PC-3 (cell line): ENCODE data around the gene ASXL1. TPM values are rescaled to one million over a fixed set of nuclear protein-coding genes. Genes with fewer than 3 reads are reported as not detected.

Experiments used
- ATAC-seq: fragments of 200-7000 bp; cut with Tn5 transposase; 2 replicates; pipeline ENCODE4 v1.9.1; 2020; ENCODE audit warnings: mild to moderate bottlenecking, moderate library complexity
- BruUV-seq: library from RNA; stranded (reverse); fragments of 400-500 nt; replicated peaks from 2 replicates; lab custom pipeline; 2021; lab: Mats Ljungman, UMichigan
- CTCF ChIA-PET: fragments of 300-600 bp; sonication (Branson Sonifier 250); formaldehyde crosslinking; loops from one replicate; lab custom pipeline; 2022; ENCODE audit warnings: antibody characterized with exemption; lab: Charles Lee
- POLR2A ChIA-PET: fragments of 300-600 bp; sonication (Branson Sonifier 250); formaldehyde crosslinking; loops from one replicate; lab custom pipeline; 2022; ENCODE audit warnings: antibody characterized with exemption; ENCODE audit not compliant: unreplicated experiment; lab: Charles Lee
- DNase-seq: peaks from one replicate; pipeline ENCODE4 v3.0.0-alpha.2; 2015
- H2AFZ ChIP-seq: fragments of 300-600 bp; sonication (generic); 2 replicates; pipeline ENCODE4 v1.6.0; 2016; ENCODE audit warnings: antibody characterized with exemption, low read length
- H3F3A ChIP-seq: fragments of 300-600 bp; sonication (generic); one replicate; pipeline ENCODE4 v1.6.0; 2017; ENCODE audit warnings: antibody characterized with exemption, low read length, control low read depth, mild to moderate bottlenecking; ENCODE audit not compliant: unreplicated experiment
- H3K27ac ChIP-seq: fragments of 300-600 bp; sonication (generic); 2 replicates; pipeline ENCODE4 v1.5.1; 2016; ENCODE audit warnings: mild to moderate bottlenecking, low read length
- H3K27me3 ChIP-seq: fragments of 300-600 bp; sonication (generic); 2 replicates; pipeline ENCODE4 v1.6.1; 2016; ENCODE audit warnings: low read length, mixed read lengths
- H3K36me3 ChIP-seq: fragments of 300-600 bp; sonication (generic); 2 replicates; pipeline ENCODE4 v1.6.1; 2016; ENCODE audit warnings: low read depth, mixed run types, low read length, mixed read lengths
- H3K4me1 ChIP-seq: fragments of 300-600 bp; sonication (generic); 2 replicates; pipeline ENCODE4 v1.5.1; 2016; ENCODE audit warnings: low read length; ENCODE audit not compliant: insufficient read depth
- H3K4me2 ChIP-seq: fragments of 300-600 bp; sonication (generic); 2 replicates; pipeline ENCODE4 v1.6.0; 2016; ENCODE audit warnings: low read length
- H3K4me3 ChIP-seq: fragments of 300-600 bp; sonication (generic); 2 replicates; pipeline ENCODE4 v1.5.1; 2016; ENCODE audit warnings: mild to moderate bottlenecking, low read length, mixed read lengths
- H3K79me2 ChIP-seq: fragments of 300-600 bp; sonication (generic); 2 replicates; pipeline ENCODE4 v1.6.1; 2017; ENCODE audit warnings: low read length, mixed read lengths
- H3K9ac ChIP-seq: fragments of 300-600 bp; sonication (generic); 2 replicates; pipeline ENCODE4 v1.6.0; 2016; ENCODE audit warnings: mild to moderate bottlenecking, low read length
- H3K9me2 ChIP-seq: fragments of 300-600 bp; sonication (generic); replicated peaks from 2 replicates; pipeline ENCODE4 v1.6.1; 2016; ENCODE audit warnings: mixed run types, low read length, mixed read lengths
- H3K9me3 ChIP-seq: fragments of 300-600 bp; sonication (generic); 2 replicates; pipeline ENCODE4 v1.6.1; 2016; ENCODE audit warnings: low read length, mixed read lengths
- H4K20me1 ChIP-seq: fragments of 300-600 bp; sonication (generic); 2 replicates; pipeline ENCODE4 v1.6.1; 2016; ENCODE audit warnings: low read length, mixed read lengths
- EZH2 ChIP-seq: fragments of 300-600 bp; sonication (generic); IDR thresholded peaks from one replicate; pipeline ENCODE4 v1.6.1; 2017; ENCODE audit warnings: antibody characterized with exemption, mild to moderate bottlenecking, low read length; ENCODE audit not compliant: unreplicated experiment
- EZH2phosphoT487 ChIP-seq: fragments of 300-600 bp; sonication (generic); IDR thresholded peaks from 2 replicates; pipeline ENCODE4 v1.6.1; 2018; ENCODE audit warnings: mild to moderate bottlenecking, antibody characterized with exemption, low read length, borderline replicate concordance
- intact Hi-C: fragments of 100-400 bp; cut with micrococcal nuclease; formaldehyde crosslinking; loops from 2 replicates; pipeline ENCODE4 v1.9.0; 2023
- total RNA-seq: library from RNA; depleted of rRNA; stranded (reverse); fragments of >200 nt; gene quantifications from 2 replicates; pipeline ENCODE4 v1.2.3, GENCODE V29; 2014
- TF ChIP-seq, protein P1 (sequence below): fragments of 300-600 bp; sonication (generic); conservative IDR thresholded peaks from 2 replicates; pipeline ENCODE4 v1.5.1; 2017; ENCODE audit warnings: antibody characterized with exemption, low read depth, mild to moderate bottlenecking, low read length

The ASXL1 gene
- total RNA-seq, 1 experiment from 2014 or later = 42.8 TPM

GRCh38 chr20:32343439-32343838 is 14.7 kb upstream of the ASXL1 start:
- ChIA-PET POLR2A (no interaction called here), CTCF (no interaction called here)
- Histone ChIP-seq H3K4me1 (peaks cover 28% of the 10 kb centered on the region), H2AFZ (no peak overlapping the region), H3F3A (no peaks in the 10 kb centered on the region), H3K9me2 (no peaks in the 10 kb centered on the region), H3K9ac (no peak overlapping the region), H3K27ac (no peak overlapping the region), H3K4me2 (no peak overlapping the region), H3K4me3 (no peak overlapping the region), H3K27me3 (no peaks in the 10 kb centered on the region), H4K20me1 (no peaks in the 10 kb centered on the region), H3K9me3 (no peaks in the 10 kb centered on the region), H3K79me2 (no peaks in the 10 kb centered on the region), H3K36me3 (no peaks in the 10 kb centered on the region)
- intact Hi-C loops = loop anchor here (2.0 kb wide), 1 partner anchor 15 kb away; the partner anchor contains the start of gene ASXL1
- DNase-seq = peak; percentile 74
- no TSS peak for BruUV-seq
- TF ChIP-seq, protein P1, sequence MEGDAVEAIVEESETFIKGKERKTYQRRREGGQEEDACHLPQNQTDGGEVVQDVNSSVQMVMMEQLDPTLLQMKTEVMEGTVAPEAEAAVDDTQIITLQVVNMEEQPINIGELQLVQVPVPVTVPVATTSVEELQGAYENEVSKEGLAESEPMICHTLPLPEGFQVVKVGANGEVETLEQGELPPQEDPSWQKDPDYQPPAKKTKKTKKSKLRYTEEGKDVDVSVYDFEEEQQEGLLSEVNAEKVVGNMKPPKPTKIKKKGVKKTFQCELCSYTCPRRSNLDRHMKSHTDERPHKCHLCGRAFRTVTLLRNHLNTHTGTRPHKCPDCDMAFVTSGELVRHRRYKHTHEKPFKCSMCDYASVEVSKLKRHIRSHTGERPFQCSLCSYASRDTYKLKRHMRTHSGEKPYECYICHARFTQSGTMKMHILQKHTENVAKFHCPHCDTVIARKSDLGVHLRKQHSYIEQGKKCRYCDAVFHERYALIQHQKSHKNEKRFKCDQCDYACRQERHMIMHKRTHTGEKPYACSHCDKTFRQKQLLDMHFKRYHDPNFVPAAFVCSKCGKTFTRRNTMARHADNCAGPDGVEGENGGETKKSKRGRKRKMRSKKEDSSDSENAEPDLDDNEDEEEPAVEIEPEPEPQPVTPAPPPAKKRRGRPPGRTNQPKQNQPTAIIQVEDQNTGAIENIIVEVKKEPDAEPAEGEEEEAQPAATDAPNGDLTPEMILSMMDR = no peak
- no peak for TF ChIP-seq EZH2phosphoT487
- no peak for TF ChIP-seq EZH2
- ATAC-seq = no peak

- ATAC-seq = peak; percentile 47
- no peaks in the 10 kb centered on the region for H3K79me2 ChIP-seq
- no peaks in the 10 kb centered on the region for H4K20me1 ChIP-seq
- TF ChIP-seq, protein P1 = no peak
- TF ChIP-seq EZH2 = no peak
- no peak for TF ChIP-seq EZH2phosphoT487
- DNase-seq = peak; percentile 16
- H3K4me1 ChIP-seq = peaks cover 28% of the 10 kb centered on the region
- H3K9me2 ChIP-seq = no peaks in the 10 kb centered on the region
- POLR2A ChIA-PET = interaction anchor here (0.7 kb wide), 1 partner anchor 14 kb away, joined by 6 read pairs; no protein-coding TSS in a partner anchor
- H3K4me3 ChIP-seq = no peak overlapping the region
- H3K36me3 ChIP-seq = no peaks in the 10 kb centered on the region
- peak overlapping the region; percentile 15; the same call in 1 of the 2 replicates for H3K4me2 ChIP-seq
- intact Hi-C loops = no loop called here
- H3K9ac ChIP-seq = no peak overlapping the region
- CTCF ChIA-PET = no interaction called here
- H3K27ac ChIP-seq = no peak overlapping the region
- H3F3A ChIP-seq = no peaks in the 10 kb centered on the region
- no TSS peak for BruUV-seq
- no peaks in the 10 kb centered on the region for H3K27me3 ChIP-seq
- no peak overlapping the region for H2AFZ ChIP-seq
- H3K9me3 ChIP-seq = no peaks in the 10 kb centered on the region
Observed at GRCh38 chr20:32344835-32345506, 13.2 kb upstream of the ASXL1 start.

GRCh38 chr20:32348207-32348606 is 9.9 kb upstream of the ASXL1 start:
- H3K79me2 ChIP-seq = no peaks in the 10 kb centered on the region
- POLR2A ChIA-PET = interaction anchor here (0.7 kb wide), 1 partner anchor 93 kb away, joined by 3 read pairs; no protein-coding TSS in a partner anchor

More at GRCh38 chr20:32348207-32348606, 9.9 kb upstream of the ASXL1 start:
- no peaks in the 10 kb centered on the region for H3K9me2 ChIP-seq
- CTCF ChIA-PET = no interaction called here
- no peak overlapping the region for H3K27ac ChIP-seq
- no peaks in the 10 kb centered on the region for H3K9me3 ChIP-seq
- intact Hi-C loops = no loop called here
- no peak for ATAC-seq
- H3K4me1 ChIP-seq = peaks cover 16% of the 10 kb centered on the region
- H3K4me3 ChIP-seq = no peak overlapping the region
- no peak overlapping the region for H3K9ac ChIP-seq
- no peaks in the 10 kb centered on the region for H3K36me3 ChIP-seq
- no TSS peak for BruUV-seq
- H3K4me2 ChIP-seq = no peak overlapping the region
- DNase-seq = no peak
- H2AFZ ChIP-seq = no peak overlapping the region
- no peaks in the 10 kb centered on the region for H4K20me1 ChIP-seq
- no peak for TF ChIP-seq EZH2
- H3F3A ChIP-seq = no peaks in the 10 kb centered on the region
- H3K27me3 ChIP-seq = no peaks in the 10 kb centered on the region
